ENCODE measurements around the gene ABHD17C. TPM values are rescaled to one million over a fixed set of nuclear protein-coding genes. Genes with fewer than 3 reads are reported as not detected.

ABHD17C gene
- total and polyA plus RNA-seq, 4 donors: 11.4 to 42.4 (median 25.6) TPM

DNA sequence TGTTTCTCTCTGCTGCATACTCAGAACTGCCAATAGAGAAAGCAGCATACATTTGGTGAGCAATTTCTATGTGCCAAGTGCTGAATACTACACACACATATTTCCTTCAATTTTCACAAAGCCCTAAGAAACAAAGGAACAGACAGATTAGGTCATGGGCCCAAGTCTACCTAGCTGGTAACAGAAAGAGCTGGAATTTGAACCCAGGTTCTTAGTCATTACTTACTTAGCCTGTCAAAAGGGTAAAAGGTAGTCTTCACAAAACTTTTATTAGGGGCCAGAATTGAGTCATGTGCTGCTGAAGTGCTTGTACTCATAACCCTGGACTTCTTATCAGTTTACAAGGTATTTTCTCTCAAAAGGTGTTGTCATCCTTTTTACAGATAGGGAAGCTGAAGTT, 10.4 kb upstream of the ABHD17C start:
- no peak overlapping the region for H3K27ac ChIP-seq (ENCODE audit: low read depth, low read length)
- no peaks in the 10 kb centered on the region for H3K9me3 ChIP-seq (ENCODE audit: control insufficient read depth, insufficient read depth, low read length)
- H3K36me3 ChIP-seq (ENCODE audit: control insufficient read depth, insufficient read depth, low read length): no peaks in the 10 kb centered on the region
- no peak for DNase-seq (ENCODE audit: low read depth in 4 of 6, low spot score in 6 of 6)
- H3K4me3 ChIP-seq (ENCODE audit: low read depth, low read length): no peak overlapping the region
- no peaks in the 10 kb centered on the region for H3K4me1 ChIP-seq (ENCODE audit: control insufficient read depth, insufficient read depth, low read length)
- H3K27me3 ChIP-seq (ENCODE audit: control insufficient read depth, insufficient read depth, low read length): no peaks in the 10 kb centered on the region

GRCh38 chr15:80685628-80686027, 9.5 kb upstream of the ABHD17C start:
- H3K9me3 ChIP-seq (ENCODE audit: control insufficient read depth, insufficient read depth, low read length): no peaks in the 10 kb centered on the region
- no peaks in the 10 kb centered on the region for H3K4me1 ChIP-seq (ENCODE audit: control insufficient read depth, insufficient read depth, low read length)
- no peaks in the 10 kb centered on the region for H3K36me3 ChIP-seq (ENCODE audit: control insufficient read depth, insufficient read depth, low read length)
- no peak for DNase-seq (ENCODE audit: low read depth in 4 of 6, low spot score in 6 of 6)
- no peak overlapping the region for H3K27ac ChIP-seq (ENCODE audit: low read depth, low read length)
- no peaks in the 10 kb centered on the region for H3K27me3 ChIP-seq (ENCODE audit: control insufficient read depth, insufficient read depth, low read length)
- no peak overlapping the region for H3K4me3 ChIP-seq (ENCODE audit: low read depth, low read length)
- 83% methylated on average over 1 of the region's 1 CpG for WGBS (ENCODE audit: insufficient coverage)

DNA sequence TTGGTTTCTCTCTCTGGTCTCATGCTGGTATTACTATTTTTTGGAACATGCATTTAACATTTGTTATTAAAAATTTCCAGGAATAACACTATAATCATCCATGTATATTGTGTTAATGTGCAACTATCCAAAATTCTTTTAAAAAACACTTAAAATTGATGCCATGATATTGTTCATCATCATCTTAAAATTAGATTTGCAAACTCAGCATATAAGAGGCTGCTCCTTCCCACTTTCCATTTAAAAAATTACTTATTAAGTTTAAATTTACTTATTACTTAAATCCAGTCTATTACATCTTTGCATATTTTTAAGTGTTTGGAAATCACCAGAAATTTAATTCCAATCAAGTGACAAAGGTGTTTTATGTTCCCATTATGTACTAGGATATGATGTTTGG, 5.8 kb upstream of the ABHD17C start:
- Histone ChIP-seq H3K36me3 (ENCODE audit: control insufficient read depth, insufficient read depth, low read length) (no peaks in the 10 kb centered on the region), H3K4me3 (ENCODE audit: low read depth, low read length) (no peak overlapping the region), H3K4me1 (ENCODE audit: control insufficient read depth, insufficient read depth, low read length) (peaks cover 4% of the 10 kb centered on the region), H3K9me3 (ENCODE audit: control insufficient read depth, insufficient read depth, low read length) (no peaks in the 10 kb centered on the region), H3K27ac (ENCODE audit: low read depth, low read length) (no peak overlapping the region), H3K27me3 (ENCODE audit: control insufficient read depth, insufficient read depth, low read length) (no peaks in the 10 kb centered on the region)
- DNase-seq (ENCODE audit: low read depth in 4 of 6, low spot score in 6 of 6): no peak

DNA sequence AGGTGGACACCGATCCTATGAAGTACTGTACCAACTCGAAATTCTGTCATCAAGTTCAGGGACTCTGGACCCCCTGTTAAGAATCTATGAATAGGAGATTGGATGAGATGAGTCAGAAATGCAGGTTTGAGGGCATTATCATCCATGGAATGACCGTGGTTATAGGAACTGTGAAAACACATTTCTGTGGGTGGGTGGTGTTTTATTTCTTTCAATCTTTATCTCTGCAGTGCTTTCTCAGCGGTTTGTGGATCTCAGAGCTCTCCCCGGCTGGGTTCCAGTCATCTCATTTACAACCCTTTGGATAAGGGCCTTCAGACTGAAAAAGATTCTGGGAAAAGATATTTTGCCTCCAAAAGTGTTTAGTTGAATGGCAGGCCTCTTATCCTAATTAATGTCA, 5.4 kb upstream of the ABHD17C start:
- 91% methylated on average over 2 of the region's 5 CpGs for WGBS (ENCODE audit: insufficient coverage)

GRCh38 chr15:80691575-80691974, 3.5 kb upstream of the ABHD17C start:
- Histone ChIP-seq H3K36me3 (ENCODE audit: control insufficient read depth, insufficient read depth, low read length) (no peaks in the 10 kb centered on the region), H3K27ac (ENCODE audit: low read depth, low read length) (no peak overlapping the region), H3K27me3 (ENCODE audit: control insufficient read depth, insufficient read depth, low read length) (no peaks in the 10 kb centered on the region), H3K9me3 (ENCODE audit: control insufficient read depth, insufficient read depth, low read length) (no peaks in the 10 kb centered on the region), H3K4me1 (ENCODE audit: control insufficient read depth, insufficient read depth, low read length) (peaks cover 14% of the 10 kb centered on the region), H3K4me3 (ENCODE audit: low read depth, low read length) (no peak overlapping the region)
- WGBS (ENCODE audit: insufficient coverage): 89% methylated on average over 3 of the region's 3 CpGs
- no peak for DNase-seq (ENCODE audit: low read depth in 4 of 6, low spot score in 6 of 6)

More for the DNA sequence above, 5.4 kb upstream of the ABHD17C start:
- Histone ChIP-seq H3K4me3 (ENCODE audit: low read depth, low read length) (no peak overlapping the region), H3K9me3 (ENCODE audit: control insufficient read depth, insufficient read depth, low read length) (no peaks in the 10 kb centered on the region), H3K27me3 (ENCODE audit: control insufficient read depth, insufficient read depth, low read length) (no peaks in the 10 kb centered on the region), H3K4me1 (ENCODE audit: control insufficient read depth, insufficient read depth, low read length) (peaks cover 4% of the 10 kb centered on the region), H3K36me3 (ENCODE audit: control insufficient read depth, insufficient read depth, low read length) (no peaks in the 10 kb centered on the region), H3K27ac (ENCODE audit: low read depth, low read length) (no peak overlapping the region)
- DNase-seq (ENCODE audit: low read depth in 4 of 6, low spot score in 6 of 6): no peak

DNA sequence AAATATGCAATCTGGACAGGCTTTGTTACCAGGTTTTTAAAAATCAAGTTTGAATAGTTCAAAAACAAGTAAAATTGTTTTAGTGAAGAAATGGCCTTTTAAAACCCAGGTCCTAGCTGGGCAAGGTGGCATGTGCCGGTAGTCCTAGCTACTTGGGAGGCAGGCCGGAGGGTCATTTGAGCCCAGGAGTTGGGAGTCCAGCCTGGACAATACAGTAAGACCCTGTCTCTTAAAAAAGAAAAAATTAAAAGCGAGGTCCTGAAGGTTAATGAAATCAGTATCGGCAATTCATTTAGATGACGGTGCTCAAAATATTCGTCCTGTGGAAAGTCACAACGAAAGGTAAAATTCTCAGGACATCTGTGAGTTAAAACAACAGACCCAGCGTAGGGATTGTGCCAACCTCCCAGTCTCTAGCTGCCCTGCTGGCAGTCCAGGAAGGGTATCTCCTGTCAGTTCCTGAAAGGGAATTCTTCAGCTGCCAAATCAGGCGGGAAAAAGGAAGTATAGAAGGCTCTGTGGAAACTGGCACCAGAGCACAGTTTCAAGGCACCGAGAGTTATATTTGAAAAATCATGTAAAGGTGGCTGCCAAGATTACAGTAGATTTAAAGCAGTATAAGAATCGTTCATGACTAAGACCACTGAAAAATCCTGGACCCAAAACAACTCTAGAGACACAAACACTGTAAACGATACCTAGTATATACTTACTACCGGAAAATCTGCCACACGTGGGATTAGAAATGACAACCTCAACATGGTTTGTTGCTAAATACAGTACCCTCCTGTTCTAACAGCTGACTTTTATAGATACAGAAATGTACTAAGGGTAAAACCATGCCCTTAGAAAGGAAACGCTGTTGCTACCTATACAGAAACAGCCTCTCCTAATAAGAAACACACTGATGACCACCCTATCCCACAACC, 1.2 kb upstream of the ABHD17C start:
- Histone ChIP-seq H3K36me3 (ENCODE audit: control insufficient read depth, insufficient read depth, low read length) (no peaks in the 10 kb centered on the region), H3K4me1 (ENCODE audit: control insufficient read depth, insufficient read depth, low read length) (peaks cover 15% of the 10 kb centered on the region), H3K27ac (ENCODE audit: low read depth, low read length) (no peak overlapping the region), H3K27me3 (ENCODE audit: control insufficient read depth, insufficient read depth, low read length) (no peaks in the 10 kb centered on the region), H3K4me3 (ENCODE audit: low read depth, low read length) (peak overlapping the region; percentile 65), H3K9me3 (ENCODE audit: control insufficient read depth, insufficient read depth, low read length) (no peaks in the 10 kb centered on the region)
- DNase-seq (ENCODE audit: low read depth in 4 of 6, low spot score in 6 of 6): peak in 2 of 6 donors; percentile 13 to 68
- 47% methylated on average over 12 of the region's 15 CpGs for WGBS (ENCODE audit: insufficient coverage)

- DNase-seq (ENCODE audit: low read depth in 4 of 6, low spot score in 6 of 6): peak in 4 of 6 donors; percentile 13 to 71 (median 42)
- no peak overlapping the region for H3K27ac ChIP-seq (ENCODE audit: low read depth, low read length)
- under 1% methylated on average over 42 of the region's 47 CpGs for WGBS (ENCODE audit: insufficient coverage)
- no peaks in the 10 kb centered on the region for H3K9me3 ChIP-seq (ENCODE audit: control insufficient read depth, insufficient read depth, low read length)
- no peaks in the 10 kb centered on the region for H3K27me3 ChIP-seq (ENCODE audit: control insufficient read depth, insufficient read depth, low read length)
- H3K4me3 ChIP-seq (ENCODE audit: low read depth, low read length): peak overlapping the region; percentile 65
- no peaks in the 10 kb centered on the region for H3K36me3 ChIP-seq (ENCODE audit: control insufficient read depth, insufficient read depth, low read length)
- H3K4me1 ChIP-seq (ENCODE audit: control insufficient read depth, insufficient read depth, low read length): peaks cover 15% of the 10 kb centered on the region
Measured at GRCh38 chr15:80694611-80695098, 455 bp upstream of the ABHD17C start.

GRCh38 chr15:80695911-80696661, 976 bp downstream of the ABHD17C start:
- no peaks in the 10 kb centered on the region for H3K36me3 ChIP-seq (ENCODE audit: control insufficient read depth, insufficient read depth, low read length)
- H3K27me3 ChIP-seq (ENCODE audit: control insufficient read depth, insufficient read depth, low read length): no peaks in the 10 kb centered on the region
- H3K27ac ChIP-seq (ENCODE audit: low read depth, low read length): peak overlapping the region; percentile 52
- DNase-seq (ENCODE audit: low read depth in 4 of 6, low spot score in 6 of 6): peak in 3 of 6 donors; percentile 11 to 46 (median 34)
- 0% methylated on average over 41 of the region's 43 CpGs for WGBS (ENCODE audit: insufficient coverage)
- H3K4me3 ChIP-seq (ENCODE audit: low read depth, low read length): peak overlapping the region; percentile 56
- H3K9me3 ChIP-seq (ENCODE audit: control insufficient read depth, insufficient read depth, low read length): no peaks in the 10 kb centered on the region
- peaks cover 15% of the 10 kb centered on the region for H3K4me1 ChIP-seq (ENCODE audit: control insufficient read depth, insufficient read depth, low read length)

GRCh38 chr15:80697075-80697685, 2.1 kb downstream of the ABHD17C start:
- H3K36me3 ChIP-seq (ENCODE audit: control insufficient read depth, insufficient read depth, low read length): no peaks in the 10 kb centered on the region
- peak overlapping the region; percentile 9 for H3K4me3 ChIP-seq (ENCODE audit: low read depth, low read length)
- WGBS (ENCODE audit: insufficient coverage): 58% methylated on average over 2 of the region's 6 CpGs
- H3K4me1 ChIP-seq (ENCODE audit: control insufficient read depth, insufficient read depth, low read length): peaks cover 15% of the 10 kb centered on the region
- DNase-seq (ENCODE audit: low read depth in 4 of 6, low spot score in 6 of 6): no peak
- H3K9me3 ChIP-seq (ENCODE audit: control insufficient read depth, insufficient read depth, low read length): no peaks in the 10 kb centered on the region
- no peaks in the 10 kb centered on the region for H3K27me3 ChIP-seq (ENCODE audit: control insufficient read depth, insufficient read depth, low read length)
- no peak overlapping the region for H3K27ac ChIP-seq (ENCODE audit: low read depth, low read length)
